Fibroblast of skin of abdomen (primary cell): Measurements from ENCODE around the gene MYO3B.
"Not testable (repeated sequence)": the region's sequence is repeated elsewhere in the genome, so short reads cannot be mapped to it uniquely, and the experiment has no call there.

Source experiments
- DNase-seq: peaks from one replicate; pipeline ENCODE4 v3.0.0-alpha.2; 2013

Gene MYO3B

GRCh38 chr2:170514140-170514539 is 336.2 kb downstream of the MYO3B start:
- DNase-seq, result no peak

- DNase-seq, result no peak
These were observed 339.6 kb downstream of the MYO3B start for GRCh38 chr2:170517538-170517937.

GRCh38 chr2:170518911-170519310 is 341.0 kb downstream of the MYO3B start:
- no peak for DNase-seq

GRCh38 chr2:170521299-170521698 is 343.4 kb downstream of the MYO3B start:
- DNase-seq, result no peak

GRCh38 chr2:170523506-170523905 is 345.6 kb downstream of the MYO3B start:
- DNase-seq, result no peak

GRCh38 chr2:170524828-170525565 is 347.1 kb downstream of the MYO3B start:
- DNase-seq, result peak; percentile 13

GRCh38 chr2:170525566-170525900 is 347.6 kb downstream of the MYO3B start:
- DNase-seq, result peak; percentile 97

GRCh38 chr2:170530284-170530745 is 352.4 kb downstream of the MYO3B start:
- DNase-seq, result peak; percentile 55

GRCh38 chr2:170530803-170531564 is 353.0 kb downstream of the MYO3B start:
- DNase-seq, result no peak

- no peak for DNase-seq
These were observed 353.9 kb downstream of the MYO3B start for GRCh38 chr2:170531876-170532275.

- no peak for DNase-seq
These were observed 355.2 kb downstream of the MYO3B start for GRCh38 chr2:170533156-170533555.

- no peak for DNase-seq
These were observed 357.6 kb downstream of the MYO3B start for GRCh38 chr2:170535552-170535951.

GRCh38 chr2:170544817-170545216 is 366.9 kb downstream of the MYO3B start:
- DNase-seq, result no peak

GRCh38 chr2:170548304-170548703 is 370.4 kb downstream of the MYO3B start:
- no peak for DNase-seq

- DNase-seq, result no peak
These were observed 372.6 kb downstream of the MYO3B start for GRCh38 chr2:170550501-170550900.

GRCh38 chr2:170551899-170552298 is 374.0 kb downstream of the MYO3B start:
- DNase-seq, result not testable (repeated sequence)

GRCh38 chr2:170553748-170554147 is 375.8 kb downstream of the MYO3B start:
- DNase-seq, result no peak

- peak; percentile 77 for DNase-seq
These were observed 376.5 kb downstream of the MYO3B start for GRCh38 chr2:170554278-170554955.

- no peak for DNase-seq
These were observed 385.0 kb downstream of the MYO3B start for GRCh38 chr2:170562928-170563327.

- no peak for DNase-seq
These were observed 385.5 kb downstream of the MYO3B start for GRCh38 chr2:170563401-170563800.

- DNase-seq, result no peak
These were observed 388.2 kb downstream of the MYO3B start for GRCh38 chr2:170566138-170566537.

GRCh38 chr2:170567429-170567828 is 389.5 kb downstream of the MYO3B start:
- DNase-seq, result no peak

- no peak for DNase-seq
These were observed 390.6 kb downstream of the MYO3B start for GRCh38 chr2:170568511-170568910.
